Activated naive CD8-positive, alpha-beta T cell treated with anti-CD3 and anti-CD28 coated beads for 36 hours (primary cell): Measurements from ENCODE around the gene RTTN. TPM values are rescaled to one million over a fixed set of nuclear protein-coding genes. Genes with fewer than 3 reads are reported as not detected.

Experiments
- DNase-seq: peaks from one replicate; pipeline ENCODE4 v3.0.0; 2021
- H3K27ac Mint-ChIP-seq: one replicate; pipeline ENCODE4 v1.8.0; 2022; ENCODE audit warnings: mild to moderate bottlenecking, moderate library complexity, mixed read lengths
- H3K27me3 Mint-ChIP-seq: one replicate; pipeline ENCODE4 v1.8.0; 2022; ENCODE audit warnings: mild to moderate bottlenecking, mixed read lengths
- H3K36me3 Mint-ChIP-seq: one replicate; pipeline ENCODE4 v1.8.0; 2021; ENCODE audit warnings: mild to moderate bottlenecking, mixed read lengths
- H3K4me1 Mint-ChIP-seq: one replicate; pipeline ENCODE4 v1.8.0; 2021; ENCODE audit warnings: mixed read lengths
- H3K4me3 Mint-ChIP-seq: one replicate; pipeline ENCODE4 v1.8.0; 2022; ENCODE audit warnings: mild to moderate bottlenecking, moderate library complexity, mixed read lengths
- H3K9me3 Mint-ChIP-seq: one replicate; pipeline ENCODE4 v1.8.0; 2022; ENCODE audit warnings: mixed read lengths
- total RNA-seq, 2 experiments: library from RNA; stranded (reverse); gene quantifications; one replicate each; pipeline ENCODE4 v1.2.3, GENCODE V29; 2021

RTTN gene
- total RNA-seq, 2 experiments from 2014 or later, result 21.5 to 22.5 TPM

GRCh38 chr18:70047931-70048603, 157.4 kb downstream of the RTTN start:
- Mint-ChIP-seq H3K4me3 (no peak overlapping the region), H3K27me3 (no peaks in the 10 kb centered on the region), H3K4me1 (no peaks in the 10 kb centered on the region), H3K36me3 (peaks cover 36% of the 10 kb centered on the region), H3K9me3 (no peaks in the 10 kb centered on the region), H3K27ac (no peak overlapping the region)
- DNase-seq, result no peak

GRCh38 chr18:70046796-70047195, 158.7 kb downstream of the RTTN start:
- Mint-ChIP-seq H3K4me1 (no peaks in the 10 kb centered on the region), H3K9me3 (no peaks in the 10 kb centered on the region), H3K4me3 (no peak overlapping the region), H3K27ac (no peak overlapping the region), H3K27me3 (no peaks in the 10 kb centered on the region), H3K36me3 (peaks cover 39% of the 10 kb centered on the region)
- no peak for DNase-seq

GRCh38 chr18:70046207-70046606, 159.3 kb downstream of the RTTN start:
- Mint-ChIP-seq H3K4me1 (no peaks in the 10 kb centered on the region), H3K36me3 (peaks cover 38% of the 10 kb centered on the region), H3K27me3 (no peaks in the 10 kb centered on the region)

GRCh38 chr18:70044632-70045031, 160.9 kb downstream of the RTTN start:
- Mint-ChIP-seq H3K27me3 (no peaks in the 10 kb centered on the region), H3K4me3 (no peak overlapping the region), H3K27ac (no peak overlapping the region), H3K4me1 (no peaks in the 10 kb centered on the region), H3K36me3 (peaks cover 29% of the 10 kb centered on the region), H3K9me3 (no peaks in the 10 kb centered on the region)
- no peak for DNase-seq

More at GRCh38 chr18:70046207-70046606, 159.3 kb downstream of the RTTN start:
- Mint-ChIP-seq H3K9me3 (no peaks in the 10 kb centered on the region), H3K27ac (no peak overlapping the region), H3K4me3 (no peak overlapping the region)
- DNase-seq, result no peak

GRCh38 chr18:70041459-70042050, 163.9 kb downstream of the RTTN start:
- no peak for DNase-seq
- H3K27ac Mint-ChIP-seq, result no peak overlapping the region
- no peak overlapping the region for H3K4me3 Mint-ChIP-seq
- H3K4me1 Mint-ChIP-seq, result no peaks in the 10 kb centered on the region
- peaks cover 49% of the 10 kb centered on the region for H3K36me3 Mint-ChIP-seq
- H3K27me3 Mint-ChIP-seq, result no peaks in the 10 kb centered on the region
- H3K9me3 Mint-ChIP-seq, result no peaks in the 10 kb centered on the region

- no peak overlapping the region for H3K4me3 Mint-ChIP-seq
Observed at GRCh38 chr18:70039186-70039585, 166.3 kb downstream of the RTTN start.

GRCh38 chr18:70037431-70038061, 167.9 kb downstream of the RTTN start:
- no peak for DNase-seq
- H3K4me3 Mint-ChIP-seq, result no peak overlapping the region
- H3K9me3 Mint-ChIP-seq, result peaks cover 3% of the 10 kb centered on the region
- H3K4me1 Mint-ChIP-seq, result peaks cover 2% of the 10 kb centered on the region
- no peak overlapping the region for H3K27ac Mint-ChIP-seq
- peaks cover 61% of the 10 kb centered on the region for H3K36me3 Mint-ChIP-seq
- no peaks in the 10 kb centered on the region for H3K27me3 Mint-ChIP-seq

More at GRCh38 chr18:70039186-70039585, 166.3 kb downstream of the RTTN start:
- Mint-ChIP-seq H3K27ac (no peak overlapping the region), H3K4me1 (peaks cover 2% of the 10 kb centered on the region), H3K36me3 (peaks cover 58% of the 10 kb centered on the region), H3K27me3 (no peaks in the 10 kb centered on the region), H3K9me3 (peaks cover 3% of the 10 kb centered on the region)
- DNase-seq, result no peak

GRCh38 chr18:70036771-70037347, 168.6 kb downstream of the RTTN start:
- Mint-ChIP-seq H3K4me1 (peaks cover 2% of the 10 kb centered on the region), H3K36me3 (peaks cover 60% of the 10 kb centered on the region), H3K27ac (no peak overlapping the region), H3K27me3 (no peaks in the 10 kb centered on the region), H3K4me3 (no peak overlapping the region), H3K9me3 (peaks cover 3% of the 10 kb centered on the region)
- DNase-seq, result no peak

GRCh38 chr18:70036168-70036567, 169.3 kb downstream of the RTTN start:
- Mint-ChIP-seq H3K4me1 (peaks cover 2% of the 10 kb centered on the region), H3K27me3 (no peaks in the 10 kb centered on the region), H3K4me3 (no peak overlapping the region), H3K9me3 (peaks cover 3% of the 10 kb centered on the region), H3K27ac (no peak overlapping the region), H3K36me3 (peaks cover 57% of the 10 kb centered on the region)
- no peak for DNase-seq

GRCh38 chr18:70031221-70031620, 174.3 kb downstream of the RTTN start:
- no peak overlapping the region for H3K4me3 Mint-ChIP-seq
- H3K9me3 Mint-ChIP-seq, result peaks cover 2% of the 10 kb centered on the region
- no peak for DNase-seq
- peaks cover 36% of the 10 kb centered on the region for H3K36me3 Mint-ChIP-seq
- peaks cover 2% of the 10 kb centered on the region for H3K4me1 Mint-ChIP-seq
- H3K27ac Mint-ChIP-seq, result no peak overlapping the region
- no peaks in the 10 kb centered on the region for H3K27me3 Mint-ChIP-seq

GRCh38 chr18:70030728-70031127, 174.8 kb downstream of the RTTN start:
- no peaks in the 10 kb centered on the region for H3K9me3 Mint-ChIP-seq
- peaks cover 35% of the 10 kb centered on the region for H3K36me3 Mint-ChIP-seq

GRCh38 chr18:70029163-70029562, 176.3 kb downstream of the RTTN start:
- no peaks in the 10 kb centered on the region for H3K4me1 Mint-ChIP-seq
- H3K9me3 Mint-ChIP-seq, result no peaks in the 10 kb centered on the region
- no peaks in the 10 kb centered on the region for H3K27me3 Mint-ChIP-seq
- H3K4me3 Mint-ChIP-seq, result no peak overlapping the region
- peaks cover 39% of the 10 kb centered on the region for H3K36me3 Mint-ChIP-seq
- no peak overlapping the region for H3K27ac Mint-ChIP-seq
- no peak for DNase-seq

More at GRCh38 chr18:70030728-70031127, 174.8 kb downstream of the RTTN start:
- Mint-ChIP-seq H3K27ac (no peak overlapping the region), H3K4me3 (no peak overlapping the region), H3K27me3 (no peaks in the 10 kb centered on the region), H3K4me1 (peaks cover 2% of the 10 kb centered on the region)
- DNase-seq, result no peak

- H3K4me1 Mint-ChIP-seq, result no peaks in the 10 kb centered on the region
- peaks cover 40% of the 10 kb centered on the region for H3K36me3 Mint-ChIP-seq
- H3K9me3 Mint-ChIP-seq, result no peaks in the 10 kb centered on the region
- H3K4me3 Mint-ChIP-seq, result no peak overlapping the region
- DNase-seq, result no peak
- H3K27ac Mint-ChIP-seq, result no peak overlapping the region
- no peaks in the 10 kb centered on the region for H3K27me3 Mint-ChIP-seq
Observed at GRCh38 chr18:70028734-70029133, 176.8 kb downstream of the RTTN start.

GRCh38 chr18:70028084-70028483, 177.4 kb downstream of the RTTN start:
- DNase-seq, result no peak
- peaks cover 40% of the 10 kb centered on the region for H3K36me3 Mint-ChIP-seq
- H3K4me3 Mint-ChIP-seq, result no peak overlapping the region
- no peak overlapping the region for H3K27ac Mint-ChIP-seq
- no peaks in the 10 kb centered on the region for H3K27me3 Mint-ChIP-seq
- no peaks in the 10 kb centered on the region for H3K9me3 Mint-ChIP-seq
- H3K4me1 Mint-ChIP-seq, result no peaks in the 10 kb centered on the region

GRCh38 chr18:70025580-70025979, 179.9 kb downstream of the RTTN start:
- Mint-ChIP-seq H3K4me3 (no peak overlapping the region), H3K27ac (no peak overlapping the region), H3K36me3 (peaks cover 44% of the 10 kb centered on the region), H3K4me1 (no peaks in the 10 kb centered on the region), H3K27me3 (no peaks in the 10 kb centered on the region), H3K9me3 (no peaks in the 10 kb centered on the region)
- no peak for DNase-seq
